B cell (primary cell): ENCODE data around the gene PANK1. TPM values are rescaled to one million over a fixed set of nuclear protein-coding genes. Genes with fewer than 3 reads are reported as not detected.

Experiments
- ATAC-seq: fragments of 200-7000 bp; cut with Tn5 transposase; one replicate; pipeline ENCODE4 v1.10.0; 2021; ENCODE audit warnings: low read depth, mild to moderate bottlenecking, moderate number of reproducible peaks, moderate library complexity
- CTCF ChIA-PET: fragments of 350-600 bp; sonication (Branson Sonifier 250); formaldehyde crosslinking; loops from one replicate; lab custom pipeline; 2021; ENCODE audit warnings: antibody characterized with exemption, inconsistent platforms; lab: Charles Lee
- POLR2A ChIA-PET: fragments of 350-600 bp; sonication (Branson Sonifier 250); formaldehyde crosslinking; loops from one replicate; lab custom pipeline; 2021; ENCODE audit warnings: antibody characterized with exemption; lab: Charles Lee
- DNase-seq: peaks from one replicate; pipeline ENCODE4 v3.0.0; 2013
- H2AFZ ChIP-seq: 2 replicates; pipeline ENCODE4 v1.6.1; 2012; ENCODE audit warnings: mild to moderate bottlenecking, low read depth, low read length; ENCODE audit not compliant: insufficient read depth, poor library complexity, severe bottlenecking
- H3K27ac ChIP-seq, 2 donors: 1 replicate in 1 of 2; 2 replicates in 1 of 2; pipeline ENCODE4 v1.5.1; 2012 to 2013; ENCODE audit warnings: low read length in 2 of 2, mild to moderate bottlenecking in 2 of 2, moderate library complexity in 1 of 2
- H3K27me3 ChIP-seq, 4 experiments: fragments of 200-600 bp in 1 of 4; sonication (generic) in 1 of 4; replicated peaks in 1 of 4; 1 replicate in 2 of 4; 2 replicates in 2 of 4; pipeline versions ENCODE4 v1.6.1 to v1.7.0; 2013 to 2016; ENCODE audit warnings: low read length in 3 of 4, mild to moderate bottlenecking in 2 of 4, mixed read lengths in 1 of 4, moderate library complexity in 1 of 4; ENCODE audit not compliant: insufficient read depth in 4 of 4, control insufficient read depth in 3 of 4; ENCODE audit errors: control extremely low read depth in 1 of 4
- H3K36me3 ChIP-seq, 2 experiments: replicated peaks in 1 of 2; 1 replicate in 1 of 2; 2 replicates in 1 of 2; pipeline versions ENCODE4 v1.6.1 to v1.7.1; 2013; ENCODE audit warnings: low read length in 1 of 2; ENCODE audit not compliant: insufficient read depth in 2 of 2, control insufficient read depth in 1 of 2; ENCODE audit errors: control extremely low read depth in 1 of 2, extremely low read depth in 1 of 2
- H3K4me1 ChIP-seq, 2 donors: fragments of 200-600 bp in 1 of 2; sonication (generic) in 1 of 2; 1 replicate in 1 of 2; 2 replicates in 1 of 2; pipeline versions ENCODE4 v1.5.1 to v1.6.1; 2013 to 2017; ENCODE audit warnings: low read length in 2 of 2; ENCODE audit not compliant: control insufficient read depth in 2 of 2, insufficient read depth in 2 of 2
- H3K4me2 ChIP-seq: replicated peaks from 2 replicates; pipeline ENCODE3; 2012; ENCODE audit warnings: mild to moderate bottlenecking, low read depth, low read length; ENCODE audit not compliant: poor library complexity, severe bottlenecking
- H3K4me3 ChIP-seq, 5 experiments: fragments of 200-600 bp in 1 of 5; sonication (generic) in 1 of 5; 1 replicate in 3 of 5; 2 replicates in 2 of 5; pipeline versions ENCODE4 v1.5.1 to v1.7.0; 2011 to 2016; ENCODE audit warnings: low read length in 4 of 5, mild to moderate bottlenecking in 4 of 5, low read depth in 2 of 5, control low read depth in 1 of 5, moderate library complexity in 1 of 5; ENCODE audit not compliant: insufficient read depth in 1 of 5; ENCODE audit errors: control extremely low read depth in 1 of 5, extremely low read depth in 1 of 5
- H3K79me2 ChIP-seq: fragments of 200-600 bp; sonication (generic); one replicate; pipeline ENCODE4 v1.6.0; 2016; ENCODE audit warnings: low read length; ENCODE audit not compliant: control insufficient read depth, insufficient read depth
- H3K9ac ChIP-seq: fragments of 200-600 bp; sonication (generic); 2 replicates; pipeline ENCODE4 v1.6.1; 2017; ENCODE audit warnings: mild to moderate bottlenecking, low read length, moderate library complexity
- H3K9me3 ChIP-seq, 3 donors: one replicate each; pipeline versions ENCODE4 v1.6.1 to v1.7.1; 2013; ENCODE audit warnings: low read length in 2 of 3; ENCODE audit not compliant: control insufficient read depth in 2 of 3, insufficient read depth in 1 of 3; ENCODE audit errors: control extremely low read depth in 1 of 3
- H4K20me1 ChIP-seq: 2 replicates; pipeline ENCODE4 v1.6.0; 2012; ENCODE audit warnings: mild to moderate bottlenecking, low read length; ENCODE audit not compliant: insufficient read depth, control insufficient read depth, poor library complexity, severe bottlenecking
- H3K27ac Mint-ChIP-seq: one replicate; pipeline ENCODE4 v1.8.0; 2021; ENCODE audit warnings: mixed read lengths
- H3K27me3 Mint-ChIP-seq: one replicate; pipeline ENCODE4 v1.8.0; 2021; ENCODE audit warnings: mixed read lengths
- H3K4me1 Mint-ChIP-seq: one replicate; pipeline ENCODE4 v1.8.0; 2021; ENCODE audit warnings: mixed read lengths
- H3K4me3 Mint-ChIP-seq: one replicate; pipeline ENCODE4 v1.8.0; 2021; ENCODE audit warnings: mixed read lengths
- H3K9me3 Mint-ChIP-seq: one replicate; pipeline ENCODE4 v1.8.0; 2022; ENCODE audit warnings: mixed read lengths; ENCODE audit not compliant: insufficient read depth
- CTCF ChIP-seq: fragments of 200-600 bp; IDR thresholded peaks from one replicate; pipeline ENCODE4 v1.8.0; 2022; ENCODE audit warnings: antibody characterized with exemption, mild to moderate bottlenecking
- EZH2 ChIP-seq: IDR thresholded peaks from 2 replicates; pipeline ENCODE4 v1.6.1; 2012; ENCODE audit warnings: borderline replicate concordance, low read depth, mild to moderate bottlenecking, moderate library complexity, low read length; ENCODE audit not compliant: insufficient read depth, poor library complexity, severe bottlenecking
- WGBS: methylation state at CpG from one replicate; pipeline ENCODE4 v1.1.5; 2013; ENCODE audit warnings: missing lambda C conversion rate; ENCODE audit not compliant: insufficient coverage; 5-methylcytosine and 5-hydroxymethylcytosine counted together
- intact Hi-C: fragments of 100-400 bp; cut with micrococcal nuclease; formaldehyde crosslinking; loops from one replicate; pipeline ENCODE4 v1.10.0; 2022
- polyA plus RNA-seq: library from polyadenylated mRNA; depleted of rRNA; stranded (reverse); fragments of >200 nt; gene quantifications from 2 replicates; pipeline ENCODE4 v1.2.3, GENCODE V29; 2012
- total RNA-seq, 2 donors: library from RNA; stranded (reverse); fragments of 120-200 nt in 1 of 2; gene quantifications; 1 replicate in 1 of 2; 2 replicates in 1 of 2; pipeline versions ENCODE4 v1.2.3 to v1.2.4, GENCODE V29; 2013 to 2022

PANK1 gene
- total and polyA plus RNA-seq, 2 donors (not counting 1 experiment from before 2014, with no cell fraction given), result 0.31 to 2.9 TPM

GRCh38 chr10:89692416-89692815, 47.4 kb upstream of the PANK1 start:
- H3K9me3 ChIP-seq, result no peaks in the 10 kb centered on the region
- ATAC-seq (no peak), DNase-seq (no peak)
- ChIA-PET CTCF (no interaction called here), POLR2A (no interaction called here)
- H3K27ac ChIP-seq, result no peak overlapping the region
- no peak overlapping the region for H3K4me3 ChIP-seq
- H4K20me1 ChIP-seq, result no peaks in the 10 kb centered on the region
- peaks cover 3% of the 10 kb centered on the region for H3K4me1 Mint-ChIP-seq
- no peak overlapping the region for H3K27ac Mint-ChIP-seq
- no peak overlapping the region for H3K4me2 ChIP-seq
- 100% methylated on average over 3 of the region's 4 CpGs for WGBS
- H3K27me3 Mint-ChIP-seq, result no peaks in the 10 kb centered on the region
- H3K4me3 Mint-ChIP-seq, result no peak overlapping the region
- intact Hi-C loops, result no loop called here
- H3K27me3 ChIP-seq, result no peaks in the 10 kb centered on the region
- no peak overlapping the region for H2AFZ ChIP-seq
- TF ChIP-seq CTCF (no peak), EZH2 (no peak)
- H3K4me1 ChIP-seq, result no peaks in the 10 kb centered on the region
- H3K9ac ChIP-seq, result no peak overlapping the region
- H3K9me3 Mint-ChIP-seq, result no peaks in the 10 kb centered on the region
- no peaks in the 10 kb centered on the region for H3K79me2 ChIP-seq
- no peaks in the 10 kb centered on the region for H3K36me3 ChIP-seq

DNA sequence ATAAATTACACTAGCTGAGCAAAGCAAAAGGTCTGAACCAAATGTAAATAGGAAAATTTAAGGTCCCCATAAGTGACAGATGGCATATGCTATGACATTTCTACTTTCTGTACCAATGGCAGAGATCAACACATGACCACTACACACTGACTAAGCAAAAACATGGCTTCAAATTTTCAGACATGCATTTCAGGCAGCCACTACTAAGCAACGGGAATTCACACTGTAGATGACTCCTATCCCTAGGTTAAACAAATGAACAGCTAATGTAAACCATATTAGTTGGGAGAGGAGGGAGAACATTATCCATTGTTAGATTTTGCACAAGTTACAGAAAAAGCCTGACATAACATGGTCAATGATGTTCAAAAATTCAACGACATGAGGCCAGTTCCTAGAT, 45.0 kb upstream of the PANK1 start:
- H3K4me2 ChIP-seq, result no peak overlapping the region
- POLR2A ChIA-PET, result no interaction called here
- ATAC-seq, result no peak

More for the DNA sequence above, 45.0 kb upstream of the PANK1 start:
- Mint-ChIP-seq H3K9me3 (no peaks in the 10 kb centered on the region), H3K27ac (no peak overlapping the region), H3K27me3 (no peaks in the 10 kb centered on the region), H3K4me1 (peaks cover 4% of the 10 kb centered on the region), H3K4me3 (no peak overlapping the region)
- H3K27me3 ChIP-seq, result no peaks in the 10 kb centered on the region
- H3K36me3 ChIP-seq, result no peaks in the 10 kb centered on the region
- no peak overlapping the region for H3K9ac ChIP-seq
- TF ChIP-seq CTCF (no peak), EZH2 (no peak)
- WGBS, result no CpG with 5 or more reads among the region's 2 CpGs
- intact Hi-C loops, result no loop called here
- no peak overlapping the region for H3K4me3 ChIP-seq
- H3K27ac ChIP-seq, result no peak overlapping the region
- no peak for DNase-seq
- H4K20me1 ChIP-seq, result no peaks in the 10 kb centered on the region
- no peaks in the 10 kb centered on the region for H3K4me1 ChIP-seq
- CTCF ChIA-PET, result no interaction called here
- no peak overlapping the region for H2AFZ ChIP-seq
- no peaks in the 10 kb centered on the region for H3K79me2 ChIP-seq
- H3K9me3 ChIP-seq, result no peaks in the 10 kb centered on the region
